Breast epithelium (tissue), 3 donors: ENCODE results near the gene ZBTB3.

Source experiments
- CTCF ChIP-seq, 3 donors: fragments of 450-650 bp; IDR thresholded peaks; one replicate each; pipeline ENCODE4 v1.5.1; 2016 to 2017; ENCODE audit warnings: antibody characterized with exemption in 3 of 3, mild to moderate bottlenecking in 3 of 3, moderate library complexity in 3 of 3
- POLR2AphosphoS5 ChIP-seq, 3 donors: sonication (generic); formaldehyde crosslinking; IDR thresholded peaks; one replicate each; pipeline ENCODE4 v1.6.1; 2017; ENCODE audit warnings: antibody characterized with exemption in 3 of 3

GRCh38 chr11:62778441-62778840 lies 24.5 kb upstream of the ZBTB3 start:
- no peak for TF ChIP-seq CTCF (IDR thresholded peaks at IDR 0.05)
- no peak for TF ChIP-seq POLR2AphosphoS5 (IDR thresholded peaks at IDR 0.05)
